ENCODE data around the gene MAP6D1. TPM values are rescaled to one million over a fixed set of nuclear protein-coding genes. Genes with fewer than 3 reads are reported as not detected.
A peak's percentile ranks its signal among the peaks of the same experiment; 100 is the strongest.

MAP6D1 gene
- polyA plus RNA-seq = not detected

DNA sequence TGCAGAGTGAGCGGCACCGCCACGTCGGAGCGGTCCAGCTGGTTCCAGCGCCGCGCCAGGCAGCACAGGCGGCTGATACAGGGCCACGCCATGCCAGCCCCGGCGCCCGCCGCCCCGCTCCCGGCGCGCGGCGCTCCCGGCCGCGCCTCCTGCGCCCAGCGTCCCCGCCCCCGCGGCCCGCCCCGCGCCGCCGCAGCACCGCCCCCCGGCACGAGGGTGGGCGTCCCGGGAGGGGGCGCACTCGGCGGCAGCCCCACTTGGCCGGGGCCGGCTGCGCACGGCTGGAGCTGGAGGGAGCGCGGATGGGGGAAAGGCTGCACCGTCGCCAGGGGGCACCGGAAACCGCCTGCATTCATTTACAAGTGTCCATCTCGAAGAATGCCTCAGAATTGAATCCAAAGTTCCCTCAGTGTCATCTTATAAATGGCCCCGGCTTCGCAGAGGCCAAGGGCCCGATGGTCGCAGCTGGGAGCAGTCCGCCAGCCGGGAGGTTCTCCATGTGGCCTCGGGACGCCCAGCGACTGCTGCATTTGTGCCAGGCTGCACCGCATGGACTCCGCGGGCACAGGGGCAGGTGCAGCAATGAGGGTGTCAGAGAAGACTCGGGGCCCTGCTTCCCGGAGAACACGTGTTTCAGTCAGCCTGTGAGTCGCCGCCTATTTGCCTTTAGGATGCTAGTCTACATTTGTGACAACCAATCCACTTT is at the start of gene MAP6D1:
Gene MAP6D1, minus strand, starts transcription at position 122 of the 706 bp plus-strand sequence. Its CDS starts 30 bp downstream, at position 92.
- Mint-ChIP-seq H3K4me1 (peaks cover 17 to 18% of the 10 kb centered on the region in 2 donors), H3K4me3 (peak within 1 kb of the TSS; percentile 82 to 90 (median 85)), H3K27me3 (ENCODE audit: low read depth in 3 of 3) (peaks cover 1 to 3% (median 3%) of the 10 kb centered on the region in 3 donors), H3K27ac (peak within 1 kb of the TSS in 5 of 6 donors; percentile 26 to 81 (median 66)), H3K9me3 (no peaks in the 10 kb centered on the region), H3K36me3 (peaks cover 0 to 6% (median 0%) of the 10 kb centered on the region in 3 donors)
- peak; percentile 28 to 43 (median 38) for DNase-seq

DNA sequence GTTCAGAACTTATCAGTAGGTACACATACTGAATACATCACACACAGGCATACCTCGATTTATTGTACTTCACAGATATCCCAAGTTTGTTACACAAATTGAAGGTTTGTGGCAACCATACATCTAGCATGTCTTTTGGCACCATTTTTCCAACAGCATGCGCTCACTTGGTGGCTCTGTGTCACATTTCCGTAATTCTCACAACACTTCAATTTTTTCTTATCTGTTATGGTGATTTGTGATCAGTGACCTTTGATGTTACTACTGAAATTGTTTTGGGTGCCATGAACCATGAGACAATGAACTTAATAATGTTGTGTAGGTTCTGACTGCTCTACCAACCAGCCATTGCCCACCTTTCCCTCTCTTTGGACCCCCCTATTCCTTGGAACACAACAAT is 48.5 kb upstream of the MAP6D1 start:
- DNase-seq = no peak
- H3K27ac Mint-ChIP-seq = no peak overlapping the region
- H3K27me3 Mint-ChIP-seq (ENCODE audit: low read depth in 3 of 3) = no peaks in the 10 kb centered on the region
- no peaks in the 10 kb centered on the region for H3K9me3 Mint-ChIP-seq
- H3K4me3 Mint-ChIP-seq = no peak overlapping the region
- peaks cover 33 to 61% of the 10 kb centered on the region in 2 donors for H3K4me1 Mint-ChIP-seq
- H3K36me3 Mint-ChIP-seq = peaks cover 0 to 1% (median 0%) of the 10 kb centered on the region in 3 donors

DNA sequence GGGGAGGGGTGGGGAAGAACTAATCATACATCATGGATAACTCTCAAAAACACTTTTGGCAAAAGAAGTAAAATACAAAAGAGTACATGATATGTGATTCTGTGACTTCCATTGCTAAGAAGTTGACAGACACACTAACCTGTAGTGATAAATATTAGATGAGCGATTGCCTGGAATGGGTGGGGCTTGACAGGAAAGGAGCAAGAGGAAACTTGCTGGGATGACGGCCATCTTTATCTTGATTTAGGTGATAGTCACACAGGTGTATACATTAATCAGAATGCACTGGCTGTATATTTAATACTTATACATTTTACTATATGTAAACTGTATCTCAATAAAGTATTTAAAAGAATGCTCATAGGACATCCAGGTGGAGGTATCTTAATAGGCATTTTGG is 46.2 kb upstream of the MAP6D1 start:
- no peak for DNase-seq
- Mint-ChIP-seq H3K36me3 (peaks cover 0 to 4% (median 0%) of the 10 kb centered on the region in 3 donors), H3K27ac (no peak overlapping the region), H3K27me3 (ENCODE audit: low read depth in 3 of 3) (no peaks in the 10 kb centered on the region), H3K4me3 (no peak overlapping the region), H3K4me1 (peaks cover 25 to 45% of the 10 kb centered on the region in 2 donors), H3K9me3 (no peaks in the 10 kb centered on the region)

DNA sequence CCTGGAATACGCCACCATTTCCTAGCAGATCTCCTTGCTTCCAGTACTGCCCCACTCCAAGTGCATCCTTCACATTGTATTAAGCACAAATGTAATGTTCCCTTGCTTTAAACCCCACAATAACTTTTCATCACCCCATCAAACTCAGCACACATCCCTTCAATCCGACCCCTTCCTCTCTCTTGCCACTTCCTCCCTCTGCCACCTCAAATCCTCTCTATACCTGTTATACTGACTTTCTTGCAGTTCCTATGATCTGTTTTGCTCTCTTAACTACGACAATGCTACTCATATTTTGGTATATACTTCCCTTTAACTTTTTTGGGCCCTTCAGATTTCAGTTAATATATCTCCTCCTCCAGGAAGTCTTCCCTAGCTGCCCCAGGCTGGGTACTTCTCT is 45.2 kb upstream of the MAP6D1 start:
- DNase-seq = no peak
- no peaks in the 10 kb centered on the region for H3K9me3 Mint-ChIP-seq
- H3K27ac Mint-ChIP-seq = peak overlapping the region in 3 of 6 donors; percentile 1 to 68 (median 3)
- peaks cover 0 to 9% (median 1%) of the 10 kb centered on the region in 3 donors for H3K36me3 Mint-ChIP-seq
- no peak overlapping the region for H3K4me3 Mint-ChIP-seq
- H3K27me3 Mint-ChIP-seq (ENCODE audit: low read depth in 3 of 3) = no peaks in the 10 kb centered on the region
- H3K4me1 Mint-ChIP-seq = peaks cover 25 to 42% of the 10 kb centered on the region in 2 donors

DNA sequence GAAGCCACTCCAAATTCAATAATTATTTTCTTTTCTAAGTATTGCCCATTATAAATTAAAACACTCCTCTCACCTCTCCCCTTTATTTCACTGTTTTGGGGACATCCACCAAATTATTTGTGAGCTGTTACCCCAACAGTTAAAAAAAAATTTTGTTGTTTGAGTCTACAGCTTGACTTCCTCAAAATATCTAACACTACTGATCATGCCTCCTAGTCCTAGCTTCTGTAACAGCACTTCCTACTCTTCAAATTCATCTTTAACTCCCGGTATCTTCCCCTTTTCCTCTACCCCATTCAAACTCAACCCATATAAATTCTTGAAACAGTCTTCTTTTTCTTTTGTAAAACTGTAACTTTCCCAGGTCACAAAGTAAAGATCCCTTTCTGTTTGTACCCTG is 43.4 kb upstream of the MAP6D1 start:
- Mint-ChIP-seq H3K27ac (peak overlapping the region in 1 of 6 donors; percentile 3), H3K4me3 (no peak overlapping the region), H3K27me3 (ENCODE audit: low read depth in 3 of 3) (peaks cover 0 to 1% (median 0%) of the 10 kb centered on the region in 3 donors), H3K36me3 (peaks cover 0 to 14% (median 10%) of the 10 kb centered on the region in 3 donors), H3K9me3 (no peaks in the 10 kb centered on the region), H3K4me1 (peaks cover 25 to 38% of the 10 kb centered on the region in 2 donors)
- no peak for DNase-seq

DNA sequence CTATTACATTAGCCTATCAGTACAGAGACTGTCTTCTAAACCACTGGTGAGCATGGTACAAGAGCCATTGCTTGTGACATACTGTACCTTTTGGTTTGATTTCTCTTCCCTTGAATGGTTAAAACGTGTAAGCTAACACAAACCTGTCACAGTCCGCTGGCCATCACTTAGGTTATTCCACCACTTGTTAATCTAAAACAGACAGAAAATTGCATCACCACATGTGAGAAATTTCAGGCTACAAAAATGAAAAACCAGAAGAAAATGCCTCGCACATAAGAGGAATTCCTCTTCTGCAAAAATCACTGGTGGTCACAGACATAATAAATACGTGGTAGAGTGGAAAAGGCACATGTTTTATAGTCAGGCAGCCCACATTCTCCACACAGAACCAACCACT is 37.2 kb upstream of the MAP6D1 start:
- peaks cover 9 to 49% (median 27%) of the 10 kb centered on the region in 3 donors for H3K36me3 Mint-ChIP-seq
- no peaks in the 10 kb centered on the region for H3K9me3 Mint-ChIP-seq
- no peak overlapping the region for H3K4me3 Mint-ChIP-seq
- H3K27me3 Mint-ChIP-seq (ENCODE audit: low read depth in 3 of 3) = peaks cover 0 to 1% (median 0%) of the 10 kb centered on the region in 3 donors
- H3K4me1 Mint-ChIP-seq = no peaks in the 10 kb centered on the region
- no peak overlapping the region for H3K27ac Mint-ChIP-seq
- no peak for DNase-seq

DNA sequence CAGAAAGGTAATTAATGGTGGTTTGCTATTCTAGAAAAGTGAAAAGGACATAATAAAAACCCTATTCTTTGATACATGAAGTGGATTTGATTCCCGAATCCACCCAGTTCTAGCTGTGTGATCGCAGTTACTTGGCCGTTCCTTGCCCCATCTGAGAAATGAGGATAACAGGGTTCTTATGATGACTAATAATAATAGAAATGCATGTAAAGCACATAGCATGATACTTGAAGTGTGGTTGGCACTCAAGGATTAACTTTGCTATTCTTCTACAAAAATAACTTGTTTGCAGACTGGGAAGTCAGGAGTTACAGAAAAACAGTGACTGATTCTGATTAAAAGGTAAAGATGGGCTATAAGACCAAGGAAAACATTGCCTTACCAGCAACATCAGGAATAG is 32.5 kb upstream of the MAP6D1 start:
- DNase-seq = no peak
- Mint-ChIP-seq H3K27me3 (ENCODE audit: low read depth in 3 of 3) (no peaks in the 10 kb centered on the region), H3K36me3 (peaks cover 16 to 45% (median 16%) of the 10 kb centered on the region in 3 donors), H3K4me3 (no peak overlapping the region), H3K4me1 (no peaks in the 10 kb centered on the region), H3K9me3 (no peaks in the 10 kb centered on the region), H3K27ac (peak overlapping the region in 2 of 6 donors; percentile 38 to 64)

DNA sequence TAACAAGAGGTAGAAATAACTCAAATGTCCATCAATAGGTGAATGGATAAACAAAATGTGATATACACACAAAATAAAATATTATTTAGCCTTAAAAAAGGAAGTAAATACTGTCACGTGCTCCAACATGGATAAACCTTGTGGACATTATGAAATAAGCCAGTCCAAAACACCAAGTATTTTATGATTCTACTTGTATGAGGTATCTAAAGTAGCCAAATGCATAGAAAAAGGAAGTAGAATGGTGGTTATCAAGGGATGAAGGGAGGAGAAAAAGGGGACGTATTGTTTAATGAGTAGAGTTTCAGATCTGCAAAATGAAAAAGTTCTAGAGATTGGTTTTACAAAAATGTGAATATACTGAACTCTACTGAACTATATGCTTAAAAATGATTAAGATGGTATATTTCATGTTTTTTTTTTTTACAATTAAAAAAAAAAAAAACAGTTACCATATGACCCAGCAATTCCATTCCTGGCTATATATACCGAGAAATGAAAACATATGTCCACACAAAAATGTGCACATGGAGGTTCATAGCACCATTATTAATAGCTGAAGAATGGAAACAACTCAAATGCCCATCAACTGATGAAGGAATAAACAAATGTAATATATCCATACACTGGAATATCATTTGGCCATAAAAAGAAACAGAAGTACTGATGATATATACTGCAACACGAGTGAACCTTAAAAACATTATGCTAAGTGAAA is 29.1 kb upstream of the MAP6D1 start:
- no peak overlapping the region for H3K4me3 Mint-ChIP-seq
- no peak for DNase-seq
- peaks cover 8 to 43% (median 10%) of the 10 kb centered on the region in 3 donors for H3K36me3 Mint-ChIP-seq
- H3K4me1 Mint-ChIP-seq = peaks cover 0 to 1% of the 10 kb centered on the region in 2 donors
- no peaks in the 10 kb centered on the region for H3K27me3 Mint-ChIP-seq (ENCODE audit: low read depth in 3 of 3)
- no peaks in the 10 kb centered on the region for H3K9me3 Mint-ChIP-seq
- H3K27ac Mint-ChIP-seq = peak overlapping the region in 1 of 6 donors; percentile 23

DNA sequence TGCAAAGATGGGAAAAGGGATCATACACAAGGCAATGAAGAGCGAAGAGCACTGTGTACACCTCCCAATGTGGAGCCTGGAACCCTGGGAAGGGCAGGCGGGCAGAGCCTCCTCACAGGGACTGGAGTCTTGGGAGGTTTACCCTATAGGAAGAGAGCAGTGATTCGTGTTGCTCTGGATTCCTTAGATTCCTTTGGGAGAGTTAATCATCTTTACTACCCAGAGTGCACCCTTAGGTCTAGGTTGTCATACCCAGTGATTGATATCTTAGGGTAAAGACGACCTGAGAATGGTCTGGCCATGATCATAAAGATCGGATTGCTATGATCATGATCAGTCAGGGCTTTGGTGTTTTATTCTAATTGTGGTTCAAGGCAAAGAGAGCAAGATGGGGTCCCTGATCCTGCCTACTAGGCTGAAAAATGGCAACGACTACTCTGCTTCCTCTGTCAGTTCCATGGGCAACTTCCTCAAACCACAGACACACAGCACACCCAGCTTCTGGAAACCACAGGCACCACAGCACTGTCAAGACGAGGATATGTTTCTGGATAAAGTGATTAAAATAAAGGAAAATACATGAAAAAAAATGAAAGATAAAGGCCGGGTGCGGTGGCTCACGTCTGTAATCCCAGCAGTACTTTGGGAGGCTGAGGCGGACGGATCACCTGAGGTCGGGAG is 20.4 kb upstream of the MAP6D1 start:
- Mint-ChIP-seq H3K27me3 (ENCODE audit: low read depth in 3 of 3) (no peaks in the 10 kb centered on the region), H3K4me1 (peaks cover 0 to 11% of the 10 kb centered on the region in 2 donors), H3K9me3 (no peaks in the 10 kb centered on the region), H3K36me3 (peaks cover 6 to 40% (median 27%) of the 10 kb centered on the region in 3 donors), H3K27ac (no peak overlapping the region), H3K4me3 (no peak overlapping the region)
- no peak for DNase-seq

DNA sequence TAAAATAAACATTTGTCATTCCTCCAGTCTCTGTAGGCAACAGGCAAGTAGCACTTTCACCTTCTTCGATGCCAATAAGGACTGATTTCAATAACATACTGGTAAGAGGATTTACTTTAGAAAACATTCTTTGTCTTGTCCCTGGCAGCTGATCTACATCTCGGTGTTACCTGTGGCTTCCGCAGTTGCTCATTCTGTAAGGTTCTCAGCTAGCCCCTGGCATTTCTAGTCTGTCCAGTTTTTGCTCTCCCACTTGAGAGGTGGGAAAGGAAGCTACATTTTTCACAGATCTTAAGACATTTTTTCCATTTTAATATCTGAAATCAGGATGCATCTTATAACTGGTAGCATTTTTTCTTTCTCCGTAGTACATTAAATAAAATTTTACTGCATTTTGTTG is 19.7 kb upstream of the MAP6D1 start:
- no peaks in the 10 kb centered on the region for H3K27me3 Mint-ChIP-seq (ENCODE audit: low read depth in 3 of 3)
- H3K4me3 Mint-ChIP-seq = no peak overlapping the region
- no peak for DNase-seq
- H3K4me1 Mint-ChIP-seq = peaks cover 0 to 11% of the 10 kb centered on the region in 2 donors
- H3K9me3 Mint-ChIP-seq = no peaks in the 10 kb centered on the region
- peaks cover 6 to 35% (median 23%) of the 10 kb centered on the region in 3 donors for H3K36me3 Mint-ChIP-seq
- peak overlapping the region in 1 of 6 donors; percentile 28 for H3K27ac Mint-ChIP-seq

DNA sequence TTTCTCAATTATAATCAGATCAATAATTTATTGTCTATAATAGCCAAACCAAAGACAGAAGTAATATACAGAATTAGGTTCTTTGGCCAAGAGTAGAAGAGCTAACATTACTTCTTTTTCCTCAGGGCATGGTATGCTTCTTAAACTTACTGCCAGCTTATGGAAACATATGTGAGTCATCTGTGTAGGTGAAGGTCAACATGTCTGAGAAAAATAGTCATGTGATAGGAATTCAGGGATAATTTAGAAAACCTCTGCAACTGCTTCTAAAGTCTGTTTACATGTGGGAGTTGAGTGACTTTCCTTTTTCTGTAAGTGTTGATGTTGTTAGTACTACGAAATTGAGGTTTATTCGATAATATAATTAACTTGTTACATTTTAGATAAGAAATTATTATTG is 19.2 kb upstream of the MAP6D1 start:
- H3K27ac Mint-ChIP-seq = no peak overlapping the region
- DNase-seq = no peak

DNA sequence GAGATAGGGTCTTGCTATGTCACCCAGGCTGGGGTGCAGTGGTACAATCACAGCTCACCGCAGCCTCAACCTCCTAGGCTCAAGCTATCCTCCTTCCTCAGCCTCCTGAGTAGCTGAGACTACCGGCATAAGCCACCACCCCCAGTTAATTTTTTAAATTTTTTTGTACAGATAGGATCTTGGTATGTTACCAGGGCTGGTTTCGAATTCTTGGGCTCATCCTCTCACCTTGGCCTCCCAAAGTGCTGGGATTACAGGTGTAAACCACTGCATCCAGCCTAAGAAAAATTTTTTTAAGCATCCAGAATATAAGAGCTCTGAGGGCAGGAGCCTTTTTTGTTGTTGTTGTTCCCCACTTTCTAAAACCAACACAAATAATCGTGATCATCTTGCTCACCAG is 14.4 kb upstream of the MAP6D1 start:
- no peaks in the 10 kb centered on the region for H3K9me3 Mint-ChIP-seq
- H3K36me3 Mint-ChIP-seq = peaks cover 6 to 28% (median 23%) of the 10 kb centered on the region in 3 donors
- no peaks in the 10 kb centered on the region for H3K27me3 Mint-ChIP-seq (ENCODE audit: low read depth in 3 of 3)
- no peak overlapping the region for H3K27ac Mint-ChIP-seq
- H3K4me3 Mint-ChIP-seq = no peak overlapping the region
- H3K4me1 Mint-ChIP-seq = no peaks in the 10 kb centered on the region
- DNase-seq = no peak

More for the DNA sequence above, 19.2 kb upstream of the MAP6D1 start:
- Mint-ChIP-seq H3K4me3 (no peak overlapping the region), H3K27me3 (ENCODE audit: low read depth in 3 of 3) (no peaks in the 10 kb centered on the region), H3K36me3 (peaks cover 6 to 36% (median 26%) of the 10 kb centered on the region in 3 donors), H3K9me3 (no peaks in the 10 kb centered on the region), H3K4me1 (peaks cover 0 to 11% of the 10 kb centered on the region in 2 donors)

DNA sequence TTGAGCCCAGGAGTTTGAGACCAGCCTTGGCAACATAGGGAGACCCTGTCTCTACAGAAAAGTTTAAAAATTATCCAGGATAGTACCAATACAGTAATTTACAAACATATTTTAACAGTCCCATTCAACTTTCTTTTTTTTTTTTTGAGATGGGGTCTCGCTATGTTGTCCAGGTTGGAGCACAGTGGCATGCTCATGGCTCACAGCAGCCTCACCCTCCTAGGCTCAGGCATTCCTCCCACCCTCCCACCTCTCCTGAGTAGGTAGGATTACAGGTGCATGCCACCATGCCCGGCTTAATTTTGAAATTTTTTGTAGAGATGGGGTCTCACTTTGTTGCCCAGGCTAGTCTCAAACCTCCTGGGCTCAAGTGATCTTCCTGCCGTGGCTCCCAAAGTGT is 12.5 kb upstream of the MAP6D1 start:
- no peak for DNase-seq
- Mint-ChIP-seq H3K36me3 (peaks cover 10 to 37% (median 32%) of the 10 kb centered on the region in 3 donors), H3K9me3 (no peaks in the 10 kb centered on the region), H3K4me3 (no peak overlapping the region), H3K27me3 (ENCODE audit: low read depth in 3 of 3) (no peaks in the 10 kb centered on the region), H3K4me1 (no peaks in the 10 kb centered on the region), H3K27ac (no peak overlapping the region)

DNA sequence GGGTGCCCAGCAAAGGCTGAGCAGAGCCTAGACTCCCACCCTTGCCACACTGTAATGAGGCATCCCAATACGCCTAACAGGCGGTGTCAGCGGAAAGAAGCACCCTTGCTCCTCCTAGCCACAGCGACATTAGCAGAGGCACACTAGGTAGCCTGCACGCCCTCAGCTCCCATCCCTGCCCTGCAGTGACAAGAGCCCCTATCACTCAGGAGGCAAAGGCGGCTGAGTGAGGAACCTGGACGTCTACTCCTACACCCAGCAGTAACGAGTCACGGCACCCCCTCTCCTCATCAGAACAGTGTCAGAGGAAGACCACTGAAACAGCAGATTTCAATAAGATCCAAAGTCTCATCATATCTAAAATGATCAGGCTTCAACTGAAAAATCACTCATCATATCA is 12.0 kb upstream of the MAP6D1 start:
- H3K27ac Mint-ChIP-seq = no peak overlapping the region
- DNase-seq = no peak
- no peaks in the 10 kb centered on the region for H3K27me3 Mint-ChIP-seq (ENCODE audit: low read depth in 3 of 3)
- H3K36me3 Mint-ChIP-seq = peaks cover 10 to 39% (median 32%) of the 10 kb centered on the region in 3 donors
- no peaks in the 10 kb centered on the region for H3K4me1 Mint-ChIP-seq
- no peaks in the 10 kb centered on the region for H3K9me3 Mint-ChIP-seq
- no peak overlapping the region for H3K4me3 Mint-ChIP-seq
